ENCODE data around the gene PAK6.

Gene PAK6

GRCh38 chr15:40281057-40281800, 42.4 kb downstream of the PAK6 start:
- Histone ChIP-seq H3K4me2 (ENCODE audit: low read length) (no peak overlapping the region), H3K4me3 (ENCODE audit: low read length) (no peak overlapping the region), H3K27ac (ENCODE audit: low read length) (no peak overlapping the region), H3K79me2 (ENCODE audit: low read length) (no peaks in the 10 kb centered on the region), H3K9ac (ENCODE audit: low read length) (no peak overlapping the region), H3K9me3 (ENCODE audit: insufficient read depth, low read length) (no peaks in the 10 kb centered on the region), H3K27me3 (ENCODE audit: low read depth, low read length) (peaks cover 17% of the 10 kb centered on the region), H2AFZ (ENCODE audit: low read depth, low read length) (no peak overlapping the region), H4K20me1 (ENCODE audit: insufficient read depth, low read length) (no peaks in the 10 kb centered on the region), H3K36me3 (replicated peaks; ENCODE audit: low read depth, low read length) (no peaks in the 10 kb centered on the region), H3K4me1 (ENCODE audit: low read length) (peaks cover 45% of the 10 kb centered on the region)
- TF ChIP-seq CTCF (IDR thresholded peaks at IDR 0.05; ENCODE audit: low read depth, low read length) (no peak), EZH2phosphoT487 (IDR thresholded peaks at IDR 0.05; ENCODE audit: low read depth) (no peak)

GRCh38 chr15:40281801-40282146, 42.9 kb downstream of the PAK6 start:
- Histone ChIP-seq H3K4me3 (ENCODE audit: low read length) (no peak overlapping the region), H3K9me3 (ENCODE audit: insufficient read depth, low read length) (no peaks in the 10 kb centered on the region), H3K4me1 (ENCODE audit: low read length) (peaks cover 39% of the 10 kb centered on the region), H3K79me2 (ENCODE audit: low read length) (no peaks in the 10 kb centered on the region), H3K9ac (ENCODE audit: low read length) (no peak overlapping the region), H3K27me3 (ENCODE audit: low read depth, low read length) (peaks cover 17% of the 10 kb centered on the region), H3K36me3 (replicated peaks; ENCODE audit: low read depth, low read length) (no peaks in the 10 kb centered on the region), H3K4me2 (ENCODE audit: low read length) (no peak overlapping the region), H4K20me1 (ENCODE audit: insufficient read depth, low read length) (no peaks in the 10 kb centered on the region), H2AFZ (ENCODE audit: low read depth, low read length) (no peak overlapping the region), H3K27ac (ENCODE audit: low read length) (no peak overlapping the region)
- TF ChIP-seq EZH2phosphoT487 (IDR thresholded peaks at IDR 0.05; ENCODE audit: low read depth) (no peak), CTCF (IDR thresholded peaks at IDR 0.05; ENCODE audit: low read depth, low read length) (no peak)

- Histone ChIP-seq H3K79me2 (ENCODE audit: low read length) (no peaks in the 10 kb centered on the region), H3K9ac (ENCODE audit: low read length) (no peak overlapping the region), H3K27me3 (ENCODE audit: low read depth, low read length) (peaks cover 17% of the 10 kb centered on the region), H3K36me3 (replicated peaks; ENCODE audit: low read depth, low read length) (no peaks in the 10 kb centered on the region), H3K4me1 (ENCODE audit: low read length) (peaks cover 34% of the 10 kb centered on the region), H3K4me3 (ENCODE audit: low read length) (peak overlapping the region; percentile 42), H3K9me3 (ENCODE audit: insufficient read depth, low read length) (no peaks in the 10 kb centered on the region), H2AFZ (ENCODE audit: low read depth, low read length) (no peak overlapping the region), H4K20me1 (ENCODE audit: insufficient read depth, low read length) (no peaks in the 10 kb centered on the region), H3K4me2 (ENCODE audit: low read length) (0 out of 2 replicates have a peak overlapping the region, but pooled peaks have one; percentile 7), H3K27ac (ENCODE audit: low read length) (no peak overlapping the region)
- TF ChIP-seq CTCF (IDR thresholded peaks at IDR 0.05; ENCODE audit: low read depth, low read length), result no peak
- no peak for TF ChIP-seq EZH2phosphoT487 (IDR thresholded peaks at IDR 0.05; ENCODE audit: low read depth)
Observed at GRCh38 chr15:40282147-40282868, 43.4 kb downstream of the PAK6 start.

GRCh38 chr15:40282869-40283614, 44.2 kb downstream of the PAK6 start, which contains the start of gene ANKRD63:
Gene ANKRD63, minus strand, starts transcription at chr15:40283064. Its CDS starts 478 bp downstream, at chr15:40282586.
- no peak for TF ChIP-seq EZH2phosphoT487 (IDR thresholded peaks at IDR 0.05; ENCODE audit: low read depth)
- TF ChIP-seq CTCF (IDR thresholded peaks at IDR 0.05; ENCODE audit: low read depth, low read length), result no peak
- Histone ChIP-seq H3K4me3 (ENCODE audit: low read length) (peak within 1 kb of the TSS; percentile 42), H3K79me2 (ENCODE audit: low read length) (no peaks in the 10 kb centered on the region), H3K4me1 (ENCODE audit: low read length) (peaks cover 26% of the 10 kb centered on the region), H3K9me3 (ENCODE audit: insufficient read depth, low read length) (no peaks in the 10 kb centered on the region), H3K36me3 (replicated peaks; ENCODE audit: low read depth, low read length) (no peaks in the 10 kb centered on the region), H2AFZ (ENCODE audit: low read depth, low read length) (no peak within 1 kb of the TSS), H3K27ac (ENCODE audit: low read length) (no peak within 1 kb of the TSS), H3K27me3 (ENCODE audit: low read depth, low read length) (peaks cover 13% of the 10 kb centered on the region), H3K9ac (ENCODE audit: low read length) (no peak within 1 kb of the TSS), H3K4me2 (ENCODE audit: low read length) (0 out of 2 replicates have a peak within 1 kb of the TSS, but pooled peaks have one; percentile 7), H4K20me1 (ENCODE audit: insufficient read depth, low read length) (no peaks in the 10 kb centered on the region)
